NCI-H2227 treated with DMSO at 0.1 percent for 48 hours (cell line): ENCODE measurements around the gene RFLNA.

Experiments used
- DNase-seq: peaks from one replicate; lab custom pipeline; 2025; lab: John Stamatoyannopoulos, UW

The RFLNA gene

DNA sequence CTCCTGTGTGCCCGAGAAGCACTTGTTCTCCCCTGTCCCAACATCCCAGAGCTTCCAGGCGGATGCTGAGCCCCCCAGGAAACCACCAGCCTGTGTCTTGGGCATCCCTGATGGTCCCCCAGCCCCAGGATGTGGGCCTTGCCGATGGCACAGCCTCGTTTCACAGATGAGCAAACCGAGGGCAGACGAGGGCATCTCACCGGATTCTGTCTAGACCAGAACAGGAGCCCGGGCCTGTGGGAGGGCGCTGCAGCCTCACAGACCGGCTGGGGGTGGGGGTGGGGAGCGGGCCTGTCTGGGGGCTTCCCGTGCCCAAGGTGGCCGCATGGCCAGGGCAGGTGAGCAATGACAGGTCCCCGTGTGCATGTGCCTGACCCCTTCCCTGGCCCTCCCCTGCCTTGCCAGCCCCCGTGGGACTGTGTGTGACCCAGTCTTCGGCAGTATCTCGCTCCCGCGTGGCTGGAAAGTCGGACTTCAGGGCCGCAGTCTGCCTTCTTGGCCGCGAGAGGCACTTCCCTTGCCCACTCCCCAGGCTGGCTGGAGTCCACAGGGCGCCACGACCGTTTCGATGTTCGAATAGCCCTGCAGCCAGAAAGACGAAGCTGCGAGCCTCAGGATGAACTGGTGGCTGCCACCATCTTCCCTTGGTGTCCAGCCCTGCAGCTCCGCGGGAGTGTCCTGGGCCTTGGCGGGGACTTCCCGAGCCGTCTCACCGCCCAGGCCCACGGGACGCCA is 8.9 kb downstream of the RFLNA start:
- no peak for DNase-seq

DNA sequence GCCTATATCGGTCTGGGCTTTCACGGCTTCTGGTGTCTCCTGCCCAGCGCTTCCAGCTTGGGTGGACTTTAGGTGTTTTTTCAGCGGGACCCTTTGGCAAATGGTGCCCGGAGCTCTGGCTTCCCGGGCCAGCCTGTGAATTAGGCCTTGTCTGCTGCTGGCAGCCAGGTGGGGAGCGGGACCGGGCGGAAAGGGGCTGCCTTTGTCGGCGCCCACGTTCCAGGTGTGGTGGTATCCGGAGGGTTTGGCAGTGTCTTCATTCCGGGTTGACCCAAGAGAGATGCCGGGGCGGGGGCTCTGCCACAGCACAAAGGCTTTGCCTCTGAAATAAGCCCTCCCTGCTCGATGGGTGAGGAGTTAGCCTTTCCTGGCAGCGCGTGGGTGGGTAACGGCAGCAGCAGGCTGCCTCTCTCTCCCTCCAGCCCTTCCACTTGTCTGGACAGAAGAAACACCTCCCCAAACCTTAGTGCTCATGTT is 9.5 kb downstream of the RFLNA start:
- DNase-seq: no peak

DNA sequence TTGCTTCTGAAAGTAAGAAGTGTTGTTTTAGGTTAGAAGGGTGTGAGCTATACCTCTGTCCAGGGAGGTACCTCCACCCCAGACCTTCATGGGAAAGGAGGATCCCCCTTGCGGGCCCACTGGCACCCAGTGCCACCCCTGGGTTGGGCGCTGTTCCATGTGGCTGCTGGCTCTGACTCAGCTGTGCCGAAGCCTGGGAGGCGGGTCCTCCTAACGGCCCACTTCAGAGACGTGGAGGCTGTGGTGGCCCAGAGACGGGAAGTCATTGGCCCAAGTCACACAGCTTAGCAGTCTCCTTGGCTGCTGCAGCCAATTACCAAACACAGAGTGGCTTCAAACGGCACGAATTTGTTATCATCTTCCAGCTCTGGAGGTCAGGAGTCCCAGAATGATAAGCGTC is 10.2 kb downstream of the RFLNA start:
- DNase-seq: no peak

DNA sequence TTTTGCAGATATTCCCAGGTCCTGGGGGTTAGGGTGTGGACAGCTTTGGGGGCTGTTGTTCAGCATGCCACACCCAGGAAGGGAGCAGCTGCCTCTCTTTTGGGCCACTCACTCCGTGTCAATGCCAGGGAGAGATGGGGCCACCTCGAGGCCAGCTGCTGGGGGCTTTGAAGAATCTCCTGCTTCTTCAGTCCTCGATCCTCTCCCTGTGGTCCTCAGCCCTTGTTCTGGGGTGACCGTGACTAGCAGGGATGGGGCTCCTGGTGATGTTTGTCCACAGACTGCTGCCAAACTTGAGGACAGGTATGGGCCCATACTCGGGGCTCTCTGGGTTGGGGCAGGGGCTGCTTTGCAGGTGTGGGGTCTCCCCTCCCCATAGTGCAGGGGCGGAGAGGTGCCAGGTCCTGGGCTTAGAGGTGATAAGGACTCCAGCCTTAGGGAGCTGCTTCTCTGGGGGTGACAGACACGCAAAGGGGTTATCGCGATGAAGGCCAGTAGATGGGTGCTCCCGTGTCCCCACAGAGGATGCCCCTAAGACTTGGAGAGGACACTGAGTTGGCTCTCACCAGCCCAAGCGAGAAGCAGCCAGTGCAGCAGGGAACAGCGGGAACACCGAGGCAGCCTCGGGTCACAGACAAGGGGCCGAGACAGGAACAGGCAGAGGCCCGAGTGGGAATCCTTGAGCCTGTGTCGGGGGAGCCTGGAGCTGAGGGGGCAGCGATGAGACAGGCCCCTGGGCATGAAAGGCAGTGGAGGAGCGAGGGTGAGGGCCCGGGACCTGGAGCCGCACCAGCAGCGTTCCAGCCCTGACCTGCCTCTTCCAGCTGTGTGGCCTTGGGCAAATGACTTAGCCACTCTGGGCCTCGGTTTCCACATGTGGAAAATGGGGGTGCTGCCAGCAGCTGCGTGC is 11.1 kb downstream of the RFLNA start:
- no peak for DNase-seq

DNA sequence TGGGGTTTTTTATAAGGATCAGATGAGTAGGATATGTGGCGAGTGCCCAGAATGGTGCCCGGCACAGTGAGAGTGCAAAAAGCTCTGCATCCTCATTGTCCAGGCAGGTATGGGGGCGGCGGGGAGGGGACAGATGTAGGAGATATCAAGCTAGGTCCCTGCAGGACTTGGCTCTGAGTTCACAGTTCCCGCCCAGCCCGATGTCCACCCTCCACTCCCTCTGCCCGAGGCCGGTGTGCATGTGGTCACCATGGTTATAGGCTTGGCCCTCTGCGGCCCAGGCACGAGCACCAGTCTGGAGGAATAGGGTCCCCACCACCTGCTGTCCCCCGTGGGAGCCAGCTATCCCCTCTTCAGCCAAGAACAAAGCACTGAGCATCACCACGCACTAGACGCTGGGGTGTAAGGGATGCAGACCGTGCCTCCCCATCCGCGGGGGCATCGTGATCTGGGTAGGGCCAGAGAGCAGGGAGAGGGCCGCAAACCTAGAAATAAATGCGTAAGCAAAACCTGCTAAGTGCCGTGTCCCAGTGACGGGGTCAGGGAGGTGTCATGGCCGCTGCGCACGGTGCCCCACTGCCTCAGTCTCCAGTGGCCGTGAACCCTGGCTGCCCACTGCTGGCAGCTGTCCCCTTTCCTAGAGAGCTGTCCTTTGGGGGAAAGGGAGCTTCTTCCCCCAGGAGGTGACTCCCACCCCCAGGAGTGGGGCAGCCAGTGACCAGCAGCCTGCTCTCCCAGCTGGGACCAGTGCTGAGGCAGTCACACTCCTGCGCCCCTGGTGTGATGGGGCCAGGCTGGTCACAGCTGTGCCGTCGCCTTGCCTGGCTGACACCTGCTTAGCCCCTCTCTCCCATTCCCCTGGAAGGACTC is 12.0 kb downstream of the RFLNA start:
- DNase-seq: no peak

DNA sequence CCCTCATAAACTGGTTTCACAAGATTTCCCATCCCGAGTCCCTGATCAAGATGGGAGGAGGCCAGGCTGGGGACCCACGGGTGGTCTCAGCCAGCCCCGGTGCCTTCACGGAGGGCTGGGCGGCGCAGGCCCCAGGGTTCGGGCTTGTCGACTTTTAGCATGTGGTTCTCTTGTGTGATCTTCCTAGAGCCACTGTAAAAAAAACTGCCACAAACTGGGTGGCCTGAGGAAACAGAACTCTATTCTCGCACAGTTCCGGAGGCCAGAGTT is 12.6 kb downstream of the RFLNA start:
- no peak for DNase-seq

DNA sequence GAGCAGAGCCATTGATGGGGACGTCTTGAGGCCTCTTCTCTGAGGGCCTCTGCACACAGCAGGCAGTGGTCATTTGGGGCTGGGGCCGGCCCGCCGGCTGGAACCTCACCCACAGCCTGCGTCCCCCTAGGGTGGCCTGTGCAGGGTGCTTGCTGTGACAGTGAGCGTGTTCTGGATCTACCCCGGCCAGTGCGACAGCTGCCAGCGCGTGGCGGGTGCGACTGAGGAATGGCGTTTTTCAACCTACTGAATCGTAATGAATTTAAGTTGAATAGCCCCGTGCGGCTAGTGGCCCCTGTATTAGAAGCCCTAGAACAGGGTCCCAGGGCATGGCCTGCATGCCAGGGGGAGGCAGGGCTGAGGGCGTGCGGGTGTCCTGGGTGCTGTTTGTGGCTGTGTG is 13.8 kb downstream of the RFLNA start:
- no peak for DNase-seq

DNA sequence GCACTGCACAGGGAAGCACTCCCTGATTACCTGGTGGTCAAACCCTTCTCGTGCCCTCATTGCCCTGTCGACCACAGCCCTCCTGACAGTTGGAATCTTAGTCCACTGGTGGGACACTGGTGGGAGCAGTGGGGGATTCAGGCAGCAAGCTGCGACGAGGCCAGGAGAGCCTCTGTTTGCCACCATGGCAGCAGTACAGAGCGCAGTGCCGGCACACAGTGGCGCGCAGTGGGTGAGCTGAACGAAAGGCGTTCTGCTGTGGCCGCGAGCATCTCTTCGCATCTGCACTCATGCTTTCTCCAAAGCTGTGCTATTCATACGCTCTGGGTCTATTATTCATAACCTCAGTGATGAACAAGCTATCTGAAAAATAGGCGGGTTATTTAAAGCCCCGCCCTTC is 14.3 kb downstream of the RFLNA start:
- no peak for DNase-seq

DNA sequence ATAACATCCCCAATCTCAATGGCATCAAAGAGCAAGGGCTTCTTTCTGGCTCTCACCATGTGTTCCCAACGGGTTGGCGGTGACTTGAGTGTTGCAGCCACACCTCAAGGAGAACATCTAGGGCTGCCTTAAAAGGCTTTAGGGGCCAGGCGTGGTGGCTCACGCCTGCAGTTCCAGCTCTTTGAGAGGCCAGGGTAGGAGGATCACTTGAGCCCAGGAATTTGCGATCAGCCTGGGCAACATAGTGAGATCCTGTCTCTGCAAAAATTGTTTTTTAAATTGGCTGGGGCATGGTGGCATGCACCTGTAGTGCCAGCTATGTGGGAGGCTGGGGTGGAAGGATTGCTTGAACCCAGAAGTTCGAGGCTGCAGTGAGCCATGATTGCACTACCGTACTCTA is 14.9 kb downstream of the RFLNA start:
- no peak for DNase-seq

DNA sequence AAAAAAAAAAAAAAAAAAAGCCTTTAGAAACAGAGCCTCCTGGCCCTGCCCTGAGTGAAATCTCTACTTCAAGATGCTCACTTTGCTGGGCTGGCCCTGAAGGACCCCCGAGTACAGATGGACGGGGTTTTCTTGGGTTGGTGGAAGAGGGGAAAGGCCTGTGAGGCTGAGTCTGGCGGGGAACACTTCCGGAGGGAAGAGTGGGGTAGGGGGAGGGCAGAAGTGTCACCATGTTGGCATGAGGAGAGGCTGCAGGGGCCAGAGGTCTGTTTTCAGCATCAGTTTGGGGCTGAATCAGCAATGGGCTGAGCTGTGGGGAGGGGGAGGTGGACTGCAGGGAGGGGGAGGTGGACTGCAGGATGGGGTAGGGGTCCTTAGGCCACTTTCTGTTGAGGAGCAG is 15.3 kb downstream of the RFLNA start:
- DNase-seq: no peak

DNA sequence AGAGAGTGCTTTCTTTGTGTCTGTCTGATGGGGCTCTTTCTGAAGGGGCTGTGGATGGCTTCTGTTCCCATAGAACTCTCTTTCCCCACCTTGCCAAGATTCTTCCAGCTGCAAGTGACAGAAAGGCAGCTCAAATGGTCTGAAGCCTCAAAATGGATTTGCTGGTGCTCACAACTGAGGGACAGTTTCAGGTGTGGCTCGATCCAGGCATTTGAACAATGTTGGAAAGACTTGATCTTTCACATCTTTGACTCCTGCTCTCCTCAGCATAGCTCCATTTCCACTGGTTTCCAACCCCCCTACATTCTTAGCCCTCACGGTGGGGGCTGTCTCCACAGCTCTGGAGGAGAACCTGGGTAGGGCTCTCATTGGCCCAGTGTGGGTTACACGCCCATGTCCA is 15.9 kb downstream of the RFLNA start:
- no peak for DNase-seq

DNA sequence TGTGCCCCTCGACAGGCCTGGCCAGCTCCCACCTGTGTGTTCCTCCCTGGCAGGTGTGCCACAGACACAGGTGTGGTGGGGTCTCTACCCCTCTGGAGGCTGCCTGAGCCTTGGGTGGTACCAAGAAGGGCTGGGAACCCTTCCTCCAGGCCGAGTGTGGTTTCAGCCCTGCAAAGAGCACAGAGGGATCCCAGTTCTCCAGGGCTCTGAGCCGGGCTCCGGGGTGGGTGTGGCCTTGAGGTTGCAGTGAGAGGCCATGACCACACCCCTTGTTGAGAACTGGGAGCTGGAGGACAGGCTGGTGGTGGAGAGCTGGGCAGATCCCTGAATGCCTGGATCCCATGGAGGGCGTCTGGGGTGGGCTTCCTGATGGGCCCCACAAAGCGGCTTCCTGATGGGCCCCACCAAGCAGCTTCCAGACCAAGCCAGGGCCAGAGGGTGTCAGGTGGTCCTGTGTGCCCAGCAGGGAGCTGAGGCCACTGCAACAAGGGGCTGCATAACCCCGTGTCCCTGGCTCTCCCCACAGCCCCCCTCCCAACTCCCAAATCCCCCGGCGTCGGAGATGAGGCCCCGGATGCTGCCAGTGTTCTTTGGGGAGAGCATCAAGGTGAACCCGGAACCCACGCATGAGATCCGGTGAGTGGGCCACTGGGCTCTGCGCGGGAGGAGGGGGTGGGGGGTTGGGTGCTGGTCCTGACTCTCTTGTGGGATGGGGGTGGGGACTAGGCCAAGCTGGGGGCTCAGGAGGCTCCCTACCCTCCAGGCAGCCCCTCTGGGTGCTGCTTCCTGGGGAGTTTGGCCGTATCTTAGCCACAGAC is 16.6 kb downstream of the RFLNA start:
- DNase-seq: no peak

DNA sequence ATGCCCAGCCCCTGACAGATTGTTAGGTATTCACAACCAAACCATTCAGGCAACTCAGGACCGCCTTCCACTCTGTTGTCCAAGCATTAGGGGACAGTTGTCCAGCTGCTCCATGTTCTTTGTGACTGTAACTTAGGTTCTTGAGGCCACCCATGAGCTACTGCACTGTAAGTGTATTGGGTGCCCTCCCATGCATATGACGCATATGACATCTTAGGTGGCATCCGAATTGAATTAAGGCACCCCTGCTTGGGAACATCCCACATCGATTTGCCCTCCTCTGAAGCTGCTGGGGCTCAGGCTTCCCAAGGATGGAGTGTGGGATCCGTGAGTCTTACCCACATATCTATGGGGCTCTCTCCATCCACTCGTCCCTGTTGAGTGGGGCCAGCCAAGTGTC is 17.7 kb downstream of the RFLNA start:
- DNase-seq: no peak

DNA sequence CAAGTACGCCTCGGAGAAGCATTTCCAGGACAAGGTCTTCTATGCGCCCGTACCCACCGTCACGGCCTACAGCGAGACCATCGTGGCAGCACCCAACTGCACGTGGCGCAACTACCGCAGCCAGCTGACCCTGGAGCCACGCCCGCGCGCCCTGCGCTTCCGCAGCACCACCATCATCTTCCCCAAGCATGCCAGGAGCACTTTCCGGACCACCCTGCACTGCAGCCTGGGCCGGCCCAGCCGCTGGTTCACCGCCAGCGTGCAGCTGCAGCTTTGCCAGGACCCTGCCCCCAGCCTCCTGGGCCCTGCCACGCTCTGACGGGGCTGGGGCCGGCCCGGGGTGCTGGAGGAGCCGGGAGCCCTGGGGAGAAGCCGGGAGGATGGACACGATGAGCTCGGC is 19.3 kb downstream of the RFLNA start:
- no peak for DNase-seq

DNA sequence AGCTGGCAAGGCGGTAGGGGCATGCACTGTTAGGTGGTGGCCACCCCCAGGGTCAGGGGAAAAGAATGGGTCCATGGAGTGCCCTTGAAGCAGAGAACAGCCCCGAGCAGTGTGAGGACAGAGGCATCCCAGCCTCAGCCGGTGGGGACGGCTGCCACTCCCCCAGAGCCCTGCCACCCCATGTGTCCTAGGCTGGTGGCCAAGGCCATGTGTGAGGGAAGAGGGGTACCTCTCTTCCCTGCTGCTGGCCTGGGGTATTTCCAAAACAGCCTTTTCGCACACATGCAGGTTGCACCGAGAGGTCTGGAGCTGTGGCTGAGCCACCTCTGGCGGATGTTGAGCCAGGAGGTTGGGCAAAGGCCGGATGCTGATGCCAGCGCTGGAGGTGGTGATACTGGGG is 19.9 kb downstream of the RFLNA start:
- DNase-seq: no peak

DNA sequence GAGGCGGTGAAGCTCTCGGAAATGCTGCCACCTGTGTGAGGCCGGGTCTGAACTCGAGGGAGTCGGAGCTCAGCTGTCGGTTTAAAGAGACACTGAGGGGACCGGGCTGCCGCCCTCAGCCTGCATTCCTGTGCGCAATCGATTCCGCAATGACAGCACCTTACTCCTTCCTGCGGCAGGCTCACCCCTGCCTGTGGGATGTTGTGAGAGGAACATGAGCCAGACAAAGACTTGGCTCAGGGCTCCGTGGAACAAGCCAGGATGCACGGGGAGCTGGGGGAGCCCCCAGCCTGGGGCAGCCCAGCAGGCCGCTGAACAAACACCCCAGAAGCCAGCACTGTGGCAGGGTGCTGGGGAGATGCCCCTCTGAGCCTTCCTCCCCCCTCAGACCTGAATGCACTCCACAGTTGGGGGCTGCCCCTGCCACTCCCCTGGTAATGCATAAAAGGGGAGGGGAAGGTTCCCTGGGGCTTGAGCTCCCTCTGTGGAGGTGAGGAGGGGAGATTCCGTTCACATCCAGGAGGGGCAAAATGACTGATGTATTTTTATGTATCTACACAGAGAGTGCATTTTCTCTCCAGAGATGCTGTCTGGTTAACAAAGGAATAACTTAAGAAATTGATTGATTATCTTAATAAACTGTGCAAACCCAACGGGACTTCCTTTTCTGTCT is 20.6 kb downstream of the RFLNA start:
- no peak for DNase-seq

DNA sequence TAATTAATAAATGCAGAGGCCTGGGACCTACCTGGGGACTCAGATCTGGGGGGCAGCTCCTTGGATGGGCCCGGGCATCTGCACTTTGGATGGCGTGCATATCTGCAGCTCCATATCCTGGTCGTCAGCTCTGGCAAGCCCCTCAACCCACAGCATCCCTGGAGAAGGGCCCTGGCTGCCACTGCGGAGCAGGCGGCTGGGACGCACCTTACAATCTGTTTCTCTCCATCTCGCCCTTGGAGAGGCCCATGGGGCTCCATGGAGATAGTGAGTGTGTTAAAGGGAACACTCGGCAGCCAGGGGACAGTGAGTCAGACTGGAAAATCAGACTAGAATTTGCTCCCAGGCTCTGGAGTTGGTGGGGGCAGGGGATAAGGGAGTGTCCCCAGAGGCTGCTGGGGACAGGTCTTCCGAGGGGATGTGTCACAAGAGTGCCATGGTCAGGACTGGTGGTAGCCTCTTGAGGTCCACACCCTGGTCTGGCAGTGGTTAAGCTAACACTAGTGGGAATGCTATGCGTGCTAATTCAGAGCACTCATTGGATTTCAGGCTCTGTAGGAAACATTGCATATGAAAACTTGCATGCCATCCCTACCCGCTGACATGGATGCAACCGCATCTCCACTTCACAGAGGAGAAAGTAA is 21.5 kb downstream of the RFLNA start:
- no peak for DNase-seq

DNA sequence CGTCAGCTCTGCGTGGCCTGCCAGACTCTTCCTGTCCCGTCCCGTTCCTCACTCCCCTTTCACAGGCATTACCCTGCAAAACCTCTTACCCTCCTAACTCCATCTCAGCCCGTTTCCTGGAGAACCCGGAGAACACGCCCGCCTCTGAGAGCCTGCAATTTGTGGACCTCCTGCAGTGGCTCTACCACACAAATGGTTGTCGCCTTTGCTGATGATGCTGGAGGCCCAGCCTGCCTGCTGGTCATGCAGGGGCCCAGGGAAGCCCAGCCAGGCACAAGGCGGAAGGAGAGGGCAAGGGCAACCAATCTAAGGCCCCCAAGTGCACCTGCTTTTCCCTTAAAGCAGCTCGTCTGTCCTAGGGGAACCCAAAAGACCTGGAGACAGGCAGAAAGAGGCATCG is 22.5 kb downstream of the RFLNA start:
- DNase-seq: peak; percentile 27

DNA sequence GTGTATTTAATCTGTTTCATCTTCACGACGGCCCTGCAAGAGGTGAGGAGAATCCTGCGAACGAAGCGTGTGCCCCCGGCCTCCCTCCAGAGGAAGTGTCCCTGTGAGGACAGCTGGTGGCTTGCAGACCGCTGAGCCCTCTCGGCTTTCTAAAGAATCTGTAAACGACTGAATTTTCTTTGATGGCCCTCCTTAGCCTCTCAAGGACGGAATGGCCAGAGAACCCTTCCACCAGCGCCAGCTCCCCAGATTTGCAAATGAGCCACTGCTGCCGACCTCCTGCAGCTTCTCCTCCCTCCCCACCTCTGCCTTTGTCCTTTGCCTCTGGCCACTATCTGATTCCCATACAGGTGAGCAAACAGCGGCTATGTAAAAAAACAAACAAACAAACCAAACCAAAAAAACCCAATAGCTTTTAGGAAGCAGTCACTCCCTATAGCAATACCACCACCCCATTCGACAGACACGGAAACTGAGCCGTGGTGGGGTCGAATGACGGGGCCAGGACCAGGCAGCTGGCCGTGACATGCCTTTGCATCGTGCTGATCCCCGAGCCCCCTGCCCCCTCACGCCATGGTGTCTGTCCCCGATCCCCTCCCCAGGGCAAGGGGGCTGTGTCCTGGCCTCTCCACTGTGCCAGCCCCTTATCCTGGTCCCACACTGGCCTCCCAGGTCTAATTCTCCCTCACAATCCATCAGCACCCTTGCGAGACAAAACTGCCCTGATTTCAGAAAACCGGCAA is 23.6 kb downstream of the RFLNA start:
- DNase-seq: no peak
